SKM-1 treated with dmso at 0.1 percent for 144 hours (cell line): ENCODE measurements around the gene KRT83.
A peak's percentile ranks its signal among the peaks of the same experiment; 100 is the strongest.
"Not testable (repeated sequence)": the region's sequence is repeated elsewhere in the genome, so short reads cannot be mapped to it uniquely, and the experiment has no call there.

ENCODE experiments used
- DNase-seq: peaks from one replicate; lab custom pipeline; 2025; ENCODE audit not compliant: unreplicated experiment; lab: John Stamatoyannopoulos, UW

KRT83 gene

GRCh38 chr12:52310622-52311284, 10.4 kb downstream of the KRT83 start:
- DNase-seq = no peak

DNA sequence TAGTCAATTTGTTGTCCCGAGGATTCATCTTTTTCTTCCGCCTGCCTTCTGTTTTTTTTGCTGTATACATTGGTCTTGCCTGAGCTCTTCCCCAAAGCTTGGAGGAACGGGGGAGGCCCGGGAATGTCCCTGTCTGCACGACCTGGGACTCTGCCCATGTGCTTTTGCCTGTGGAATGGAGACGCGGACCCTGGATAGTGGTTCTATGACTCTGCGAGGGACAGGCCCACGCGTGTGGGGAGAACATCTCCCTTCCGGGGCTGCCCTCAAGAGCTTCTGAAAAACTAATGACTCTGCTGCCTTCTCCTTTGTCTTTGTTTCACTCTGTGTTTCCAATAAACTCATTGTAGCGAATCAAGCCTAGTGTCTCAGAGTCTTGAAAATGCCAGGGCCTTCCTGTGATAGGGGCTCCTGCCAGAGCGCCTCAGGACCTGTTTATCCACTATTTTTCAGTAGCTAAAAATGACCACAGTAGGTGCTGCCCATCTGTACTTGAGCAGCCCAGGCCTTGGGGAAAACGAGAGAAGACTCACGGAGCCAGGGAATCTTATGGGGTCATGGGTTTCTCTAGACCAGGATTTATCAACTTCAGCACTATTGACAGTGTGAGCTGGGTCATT, 12.3 kb downstream of the KRT83 start:
- DNase-seq = no peak

DNA sequence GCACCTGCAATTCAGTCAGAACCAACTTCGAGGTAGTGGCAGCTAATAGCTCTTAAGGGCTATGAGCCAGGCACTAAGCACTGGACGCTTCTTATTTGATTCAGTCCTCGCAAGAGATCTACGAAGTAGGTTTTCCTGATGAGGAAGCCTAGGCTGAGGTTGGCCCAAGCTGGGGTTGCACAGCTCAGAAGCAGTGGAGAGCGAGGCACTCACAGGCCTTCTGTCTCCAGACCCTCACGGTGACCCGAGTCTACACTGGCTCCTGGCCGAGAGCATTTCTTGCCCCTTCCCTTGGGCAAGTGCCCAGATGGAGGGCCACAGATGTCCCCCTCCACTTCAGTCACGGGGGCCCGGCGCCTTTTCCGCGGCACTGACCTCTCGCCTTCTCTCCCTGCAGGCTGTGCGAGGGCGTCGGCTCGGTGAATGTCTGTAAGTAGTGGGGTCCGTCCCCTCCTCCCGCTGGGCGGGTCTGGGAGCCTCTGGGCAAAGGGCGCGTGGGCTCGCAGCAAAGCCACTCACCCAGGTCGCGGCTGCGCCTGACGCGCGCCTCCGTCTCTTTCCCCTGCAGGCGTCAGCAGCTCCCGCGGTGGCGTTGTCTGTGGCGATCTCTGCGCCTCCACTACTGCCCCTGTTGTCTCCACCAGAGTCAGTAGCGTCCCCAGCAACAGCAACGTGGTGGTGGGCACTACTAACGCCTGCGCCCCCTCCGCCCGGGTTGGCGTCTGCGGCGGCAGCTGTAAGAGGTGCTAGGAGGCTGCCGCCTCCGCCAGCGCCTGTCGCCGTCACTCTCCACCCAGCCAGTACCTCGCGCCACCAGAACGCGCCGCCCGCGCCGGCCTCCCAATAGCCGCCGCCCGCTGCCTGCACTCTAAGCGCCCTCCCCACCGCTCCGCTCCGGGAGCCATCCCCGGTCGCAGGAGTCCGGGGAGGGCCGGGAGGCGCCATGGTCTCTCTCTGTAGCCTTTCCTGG, 13.1 kb downstream of the KRT83 start:
- peak; percentile 6 for DNase-seq

DNA sequence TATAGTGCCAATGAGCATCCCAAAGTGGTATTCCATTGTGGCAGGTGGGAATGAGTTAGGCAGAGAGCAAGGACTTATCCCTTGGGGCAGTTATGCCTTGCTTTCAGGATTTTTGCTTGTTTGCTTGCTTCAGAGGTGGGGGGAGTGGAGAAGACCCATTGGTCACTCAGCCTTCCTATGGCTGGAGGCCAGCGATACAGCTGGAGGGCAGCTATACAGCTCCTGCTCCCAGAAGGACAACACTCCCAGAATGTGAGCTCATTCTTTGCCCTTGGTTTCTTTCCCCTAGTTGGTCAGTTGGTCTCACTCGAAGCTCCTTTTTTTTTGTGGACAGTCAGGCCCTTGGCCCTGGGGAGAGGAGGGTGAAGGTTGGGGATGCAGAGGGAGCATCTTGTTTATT, 14.5 kb downstream of the KRT83 start:
- no peak for DNase-seq

DNA sequence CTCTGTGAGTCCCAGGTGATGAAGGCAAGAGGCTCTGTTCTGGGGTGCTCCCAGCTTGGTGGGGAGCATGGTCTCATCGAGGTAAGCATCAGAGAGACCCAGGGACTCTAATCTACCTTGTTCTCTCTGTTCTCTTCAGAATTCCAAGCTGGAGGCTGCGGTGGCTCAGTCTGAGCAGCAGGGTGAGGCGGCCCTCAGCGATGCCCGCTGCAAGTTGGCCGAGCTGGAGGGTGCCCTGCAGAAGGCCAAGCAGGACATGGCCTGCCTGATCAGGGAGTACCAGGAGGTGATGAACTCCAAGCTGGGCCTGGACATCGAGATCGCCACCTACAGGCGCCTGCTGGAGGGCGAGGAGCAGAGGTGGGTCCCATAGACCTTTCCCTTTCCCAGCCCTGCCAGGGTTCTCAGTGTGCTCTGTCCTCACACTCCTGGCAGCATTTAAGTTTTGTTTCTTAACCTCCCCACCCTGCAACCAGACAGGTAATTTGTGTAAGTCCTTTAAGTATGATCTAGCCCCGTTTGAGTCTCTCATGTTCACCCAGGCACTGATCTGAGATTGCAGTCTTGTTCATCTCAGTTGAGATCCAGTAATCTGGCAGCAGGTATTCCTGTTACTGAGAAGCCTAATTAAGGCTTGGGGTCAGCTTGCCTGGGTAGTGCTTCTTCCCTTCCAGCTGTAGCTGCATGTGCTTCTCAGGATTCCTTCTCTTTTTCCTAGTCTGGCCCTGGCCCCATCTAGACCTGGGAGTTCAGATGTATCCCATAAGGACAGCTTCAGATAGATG, 15.1 kb downstream of the KRT83 start:
- DNase-seq = no peak

DNA sequence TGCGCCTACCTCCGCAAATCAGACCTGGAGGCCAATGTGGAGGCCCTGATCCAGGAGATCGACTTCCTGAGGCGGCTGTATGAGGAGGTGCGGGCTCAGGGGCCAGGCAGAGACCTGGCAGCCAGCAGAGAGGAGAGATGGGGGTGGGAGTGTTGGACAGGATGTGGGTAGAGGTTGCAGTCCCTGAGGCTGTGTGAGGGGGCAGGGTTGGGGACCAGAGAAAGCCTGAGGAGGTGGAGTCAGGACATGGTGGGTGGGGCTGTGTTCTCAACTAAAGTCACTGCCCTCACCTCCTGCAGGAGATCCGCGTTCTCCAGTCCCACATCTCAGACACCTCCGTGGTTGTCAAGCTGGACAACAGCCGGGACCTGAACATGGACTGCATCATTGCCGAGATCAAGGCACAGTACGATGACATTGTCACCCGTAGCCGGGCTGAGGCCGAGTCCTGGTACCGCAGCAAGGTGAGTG, 16.2 kb downstream of the KRT83 start:
- peak; percentile 50 for DNase-seq

GRCh38 chr12:52302242-52302914, 18.8 kb downstream of the KRT83 start:
- not testable (repeated sequence) for DNase-seq

DNA sequence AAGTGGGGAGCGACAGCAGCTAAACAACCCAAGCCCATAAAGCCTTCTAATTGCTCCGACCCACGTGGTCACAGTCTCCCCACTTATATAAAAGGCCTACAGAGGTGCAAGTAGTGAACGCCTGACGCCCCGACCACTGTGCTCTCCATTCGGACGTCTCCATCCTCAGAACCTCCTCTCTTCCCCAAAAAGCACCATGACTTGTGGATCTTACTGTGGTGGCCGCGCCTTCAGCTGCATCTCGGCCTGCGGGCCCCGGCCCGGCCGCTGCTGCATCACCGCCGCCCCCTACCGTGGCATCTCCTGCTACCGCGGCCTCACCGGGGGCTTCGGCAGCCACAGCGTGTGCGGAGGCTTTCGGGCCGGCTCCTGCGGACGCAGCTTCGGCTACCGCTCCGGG, 19.5 kb downstream of the KRT83 start:
- DNase-seq = not testable (repeated sequence)

- no peak for DNase-seq
Measured at GRCh38 chr12:52300796-52301691, 20.2 kb downstream of the KRT83 start.

DNA sequence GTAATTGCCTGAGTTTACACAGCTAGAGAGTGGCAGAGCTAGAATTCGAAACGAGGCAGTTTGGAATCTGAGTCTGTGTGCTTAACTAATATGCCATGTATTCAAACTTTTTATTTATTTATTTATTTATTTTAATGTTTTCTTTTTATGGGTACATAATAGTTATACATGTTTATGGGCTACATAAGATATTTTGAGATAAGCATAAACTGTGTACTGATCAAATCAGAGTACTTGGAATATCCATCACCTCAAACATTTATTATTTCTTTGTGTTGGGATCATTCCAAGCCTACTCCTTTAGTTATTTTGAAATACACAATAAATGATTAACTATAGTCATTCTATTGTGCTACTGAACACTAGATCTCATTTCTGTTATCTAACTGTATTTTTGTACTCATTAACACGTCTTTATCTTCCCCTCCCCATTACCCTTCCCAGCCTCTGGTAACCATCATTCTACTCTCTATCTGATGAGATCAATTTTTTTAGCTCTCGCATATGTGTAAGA, 22.5 kb downstream of the KRT83 start:
- DNase-seq = no peak

GRCh38 chr12:52296572-52297215, 24.5 kb downstream of the KRT83 start:
- DNase-seq = no peak

DNA sequence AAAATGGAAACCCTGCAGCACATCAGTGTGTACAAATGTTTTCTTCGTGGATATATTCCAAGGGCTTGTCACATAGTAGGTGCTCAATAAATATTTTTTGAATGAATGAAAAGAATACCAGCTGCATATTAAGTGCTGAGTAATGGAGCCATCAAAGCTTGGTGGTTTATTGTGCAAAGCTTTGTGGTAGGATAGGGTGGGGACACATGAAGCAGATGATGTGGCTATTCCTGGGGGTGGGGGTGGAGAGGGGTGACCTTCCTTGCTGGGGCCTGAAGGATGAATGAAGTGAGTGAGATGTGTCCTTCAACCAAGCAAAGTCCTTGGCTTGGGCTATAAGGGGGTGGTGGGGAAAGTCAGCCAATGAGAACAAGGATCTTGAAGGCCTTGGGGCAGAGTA, 25.5 kb downstream of the KRT83 start:
- DNase-seq = peak; percentile 17

DNA sequence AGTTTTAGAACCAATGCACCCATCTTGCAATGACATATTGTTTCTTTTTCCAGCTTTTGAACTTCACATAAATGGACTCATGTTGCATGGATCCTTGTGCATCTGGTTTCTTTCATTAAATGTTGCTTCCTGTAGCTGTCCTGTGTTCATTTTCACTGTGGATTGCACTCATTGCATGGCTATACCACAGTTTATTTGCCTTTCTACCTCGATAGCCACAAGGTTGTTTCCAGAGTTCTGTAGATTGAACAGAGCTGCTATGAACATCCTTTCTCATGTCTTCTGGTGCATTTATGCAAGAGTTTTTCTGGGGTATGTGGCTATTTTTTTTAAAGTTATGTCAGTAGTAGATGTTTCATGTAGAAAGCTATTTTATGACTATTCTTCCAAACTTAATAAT, 26.4 kb downstream of the KRT83 start:
- DNase-seq = no peak

DNA sequence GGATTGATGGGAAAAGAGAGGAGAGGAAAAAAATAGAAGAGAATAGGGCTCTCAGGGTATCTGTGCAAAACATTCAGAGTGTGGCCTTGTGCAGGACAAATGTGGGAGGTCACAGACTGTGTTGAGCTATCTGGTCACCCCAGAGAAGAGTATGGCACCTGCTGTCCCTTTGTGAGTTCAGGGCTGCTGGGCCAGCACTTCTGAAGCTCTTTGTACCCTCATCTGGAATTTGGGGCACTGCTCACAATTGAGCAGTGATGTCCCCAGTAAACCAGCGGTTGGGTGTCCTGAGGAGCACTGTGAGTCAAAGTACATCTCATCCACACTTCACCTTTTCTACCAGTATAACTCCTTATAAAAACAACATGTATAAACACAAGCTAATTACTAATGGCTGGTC, 27.3 kb downstream of the KRT83 start:
- no peak for DNase-seq

DNA sequence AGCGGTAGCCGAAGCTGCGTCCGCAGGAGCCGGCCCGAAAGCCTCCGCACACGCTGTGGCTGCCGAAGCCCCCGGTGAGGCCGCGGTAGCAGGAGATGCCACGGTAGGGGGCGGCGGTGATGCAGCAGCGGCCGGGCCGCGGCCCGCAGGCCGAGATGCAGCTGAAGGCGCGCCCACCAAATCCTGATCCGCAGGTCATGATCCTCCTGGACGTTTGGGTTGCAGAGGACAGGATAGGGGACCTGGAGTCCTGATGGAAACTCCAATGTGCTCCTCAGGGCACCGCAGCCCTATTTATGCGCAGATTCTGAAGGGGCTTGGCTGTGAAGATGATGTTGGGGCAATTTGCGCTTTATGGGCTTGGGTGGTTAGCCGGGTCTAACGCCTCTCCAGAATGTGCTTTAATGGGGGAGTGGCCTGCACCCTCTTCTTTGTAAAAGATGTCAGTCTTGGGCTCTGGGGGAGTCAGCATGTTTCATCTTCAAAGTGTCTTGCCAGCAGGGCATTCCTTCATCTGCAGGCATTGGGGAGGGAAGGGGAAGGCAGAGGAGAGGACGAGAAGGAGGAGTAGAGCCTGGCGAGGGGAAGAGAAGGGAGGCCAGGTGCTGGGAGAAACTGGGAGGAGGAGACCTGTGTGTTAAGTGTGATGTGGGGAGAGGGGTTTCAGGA, 29.8 kb downstream of the KRT83 start, which contains the start of gene KRT81:
Gene KRT81 (minus strand): TSS at position 268 of the 669 bp plus-strand sequence. CDS start 69 bp downstream, at position 199.
- DNase-seq = no peak

DNA sequence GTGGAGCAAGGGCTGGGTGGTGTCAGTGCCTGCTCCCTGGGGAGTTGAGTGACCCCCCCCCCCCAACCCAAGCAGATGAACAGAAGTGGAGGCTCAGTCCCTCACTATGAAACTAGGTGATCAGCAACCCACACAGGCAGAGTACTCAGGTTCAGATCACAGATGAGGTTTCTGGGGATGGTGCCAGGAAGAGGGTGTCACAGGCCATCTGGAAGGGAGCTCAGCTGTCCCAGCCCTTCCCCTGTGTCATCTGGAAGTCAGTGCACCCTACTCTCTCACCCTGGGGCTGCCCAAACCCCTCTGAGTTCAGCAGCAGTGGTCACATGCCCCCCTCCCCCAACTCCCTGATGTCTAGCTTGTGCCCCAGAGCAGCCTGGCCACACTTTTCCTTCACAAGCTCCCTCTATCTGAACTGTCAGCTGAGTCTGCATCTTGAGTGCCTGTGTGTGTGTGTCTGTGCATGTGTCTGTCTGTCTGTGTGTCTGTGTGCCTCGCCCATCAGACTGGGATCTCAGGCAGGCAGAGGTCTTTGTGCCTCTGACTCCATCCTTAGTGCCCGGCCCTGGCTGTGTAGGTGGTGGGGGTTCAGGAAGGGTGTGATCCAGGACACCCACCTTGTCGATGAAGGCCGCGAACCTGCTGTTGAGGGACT, 30.6 kb downstream of the KRT83 start:
- DNase-seq = not testable (repeated sequence)
